T-helper 1 cell treated with Interleukin-12 subunit alpha and Interleukin-12 subunit beta and Interleukin-4 antibody, amounts not matched to agents 30 ng/mL and 1 ng/mL, for 36 hours (primary cell): ENCODE data around the gene RAD18. TPM values are rescaled to one million over a fixed set of nuclear protein-coding genes. Genes with fewer than 3 reads are reported as not detected.

ENCODE experiments used
- intact Hi-C: fragments of 100-400 bp; cut with micrococcal nuclease; formaldehyde crosslinking; loops from one replicate; pipeline ENCODE4 v1.15.1; 2024
- total RNA-seq: library from RNA; stranded (reverse); gene quantifications from 2 replicates; pipeline ENCODE4 v1.2.3, GENCODE V29; 2022

RAD18 gene
- total RNA-seq: 33.1 and 35.8 TPM in 2 replicates

DNA sequence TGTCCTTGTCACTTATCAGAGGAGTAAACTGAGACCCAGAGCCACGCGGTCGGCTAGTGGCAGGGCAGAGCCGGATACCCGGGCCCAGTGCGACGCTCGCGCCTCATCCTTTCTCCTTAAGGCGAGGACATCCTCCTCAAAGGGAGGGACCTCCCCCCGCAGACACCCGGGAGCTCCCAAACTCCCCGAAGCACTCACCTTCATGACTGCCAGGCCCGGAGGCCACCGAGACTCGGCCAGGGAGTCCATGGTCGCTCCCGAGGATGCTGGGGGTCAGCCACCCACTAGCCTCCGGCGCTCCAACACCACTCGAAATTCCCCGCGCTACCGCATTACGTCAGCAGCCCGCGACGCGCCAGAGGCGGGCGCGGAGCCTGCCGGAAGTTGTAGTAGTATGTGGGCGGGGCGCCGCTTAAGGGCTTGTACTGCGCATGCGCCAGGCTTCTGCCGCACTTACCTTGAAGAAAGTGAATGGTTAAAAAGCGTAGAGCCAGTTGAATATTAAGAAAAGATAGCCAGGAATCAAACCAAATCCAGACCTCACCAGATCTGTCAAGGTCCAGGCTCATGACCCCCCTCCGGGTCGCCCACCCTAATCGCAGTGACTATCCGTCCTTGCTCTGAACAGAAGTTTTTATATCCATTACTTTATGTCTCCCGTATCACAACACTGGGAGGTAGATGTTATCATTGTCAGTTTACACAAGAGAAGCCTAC is at the start of gene RAD18:
TSS of gene RAD18 (minus strand) at position 336 of the 717 bp plus-strand sequence. CDS start at position 249, 87 bp downstream.
- intact Hi-C loops: loop anchor here (1.0 to 5.0 kb wide), 15 partner anchors 8 to 1154 kb away; partner anchors contain the start of genes BRPF1, CRELD1, EMC3 and FANCD2

DNA sequence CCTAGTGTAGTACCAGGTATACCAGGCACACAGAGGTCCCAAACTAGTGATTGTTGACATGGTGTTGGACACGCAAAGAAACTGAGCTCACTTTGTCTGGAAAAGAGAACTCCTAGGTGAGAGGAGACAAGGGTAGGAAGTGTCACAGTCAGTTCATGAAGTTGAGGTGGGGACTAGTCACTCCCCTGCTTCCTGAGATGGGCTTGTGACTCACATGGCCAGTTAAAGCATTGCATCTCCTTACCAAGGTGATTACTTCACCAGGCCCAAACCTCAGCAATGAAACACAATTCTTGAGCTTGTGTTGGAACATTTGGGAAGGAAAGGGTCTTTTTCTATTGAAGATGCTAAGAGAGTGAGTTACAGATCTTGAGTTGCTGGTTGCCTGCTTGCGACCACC is 49.2 kb upstream of the RAD18 start:
- intact Hi-C loops: no loop called here

GRCh38 chr3:9009976-9010545 is 46.8 kb upstream of the RAD18 start:
- intact Hi-C loops: no loop called here

DNA sequence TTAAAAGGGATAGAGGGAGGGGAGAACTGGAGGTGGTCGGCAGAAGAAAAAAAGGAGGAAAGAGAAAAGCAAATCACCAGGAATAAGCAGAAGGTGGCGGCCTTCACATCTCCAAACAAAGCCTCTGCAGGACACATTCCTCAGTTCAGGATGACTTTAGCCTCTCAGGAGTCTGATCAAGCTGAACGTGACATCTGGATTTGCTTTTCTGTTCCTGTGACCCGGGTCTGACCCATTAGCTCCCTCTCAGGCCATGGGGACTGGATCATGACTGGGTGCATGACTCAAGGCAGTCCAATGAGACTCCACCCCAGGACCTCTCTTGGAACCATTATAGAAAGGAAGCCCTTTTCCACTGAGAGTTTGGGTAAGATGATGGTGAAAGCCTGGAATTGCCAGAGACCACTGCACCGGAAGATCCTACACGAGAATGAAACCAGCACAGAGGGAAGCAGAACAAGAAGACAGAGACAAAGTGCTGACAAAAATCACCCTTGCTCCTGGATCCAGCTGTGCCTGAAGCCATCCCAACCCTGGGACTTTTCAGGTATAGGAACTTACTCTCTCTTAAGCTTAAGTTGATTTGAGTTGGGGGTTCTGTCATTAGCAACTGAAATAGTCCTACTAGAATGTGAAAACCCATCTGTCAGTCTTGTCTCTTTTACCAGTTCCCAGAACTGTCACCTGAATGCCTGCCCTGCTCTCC is 45.4 kb upstream of the RAD18 start:
- intact Hi-C loops: no loop called here

- intact Hi-C loops: no loop called here
Measured at GRCh38 chr3:9007928-9008327, 44.7 kb upstream of the RAD18 start.

GRCh38 chr3:9007213-9007612 is 43.9 kb upstream of the RAD18 start:
- intact Hi-C loops: no loop called here

DNA sequence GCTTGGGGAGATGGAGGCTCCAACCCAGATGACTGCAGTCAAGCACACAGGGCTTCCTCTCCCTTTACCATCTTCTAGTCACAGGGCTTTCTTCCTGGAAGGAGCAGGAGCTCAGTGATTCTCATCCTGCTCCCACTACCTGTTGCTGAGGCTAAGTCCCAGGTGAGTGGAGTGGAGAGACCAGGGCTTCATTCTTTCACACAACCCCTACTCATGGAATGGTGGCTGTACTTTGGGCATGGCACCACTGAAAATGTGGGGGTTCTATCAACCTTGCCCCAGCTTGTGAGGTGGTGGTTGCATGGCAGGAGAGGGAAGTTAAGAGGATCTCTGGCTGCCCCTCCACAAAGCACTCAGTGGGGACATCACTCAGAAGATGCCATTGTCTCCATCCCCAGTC is 36.8 kb upstream of the RAD18 start:
- intact Hi-C loops: no loop called here

- intact Hi-C loops: no loop called here
Measured at GRCh38 chr3:8997151-8997550, 33.9 kb upstream of the RAD18 start.

GRCh38 chr3:8996681-8997121 is 33.4 kb upstream of the RAD18 start:
- intact Hi-C loops: no loop called here

DNA sequence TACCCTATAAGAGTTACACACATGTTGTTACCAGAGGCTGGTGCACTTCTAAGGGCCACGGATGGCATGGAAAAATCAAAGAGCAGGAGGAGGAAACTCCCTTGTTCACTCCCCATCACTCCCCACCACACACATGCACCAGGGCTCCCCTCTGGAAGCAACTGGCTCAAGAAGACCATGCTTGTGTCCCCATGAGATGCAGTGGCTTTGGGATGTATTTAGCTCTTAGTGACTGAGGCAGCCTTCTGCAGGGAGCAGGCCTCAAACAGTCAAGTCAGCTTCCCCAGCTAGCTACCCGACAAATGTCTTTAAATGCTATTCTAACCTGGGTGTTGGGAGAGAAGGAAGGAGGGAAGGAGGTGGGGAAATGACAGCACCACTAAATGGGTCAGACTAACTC is 32.9 kb upstream of the RAD18 start:
- intact Hi-C loops: no loop called here

DNA sequence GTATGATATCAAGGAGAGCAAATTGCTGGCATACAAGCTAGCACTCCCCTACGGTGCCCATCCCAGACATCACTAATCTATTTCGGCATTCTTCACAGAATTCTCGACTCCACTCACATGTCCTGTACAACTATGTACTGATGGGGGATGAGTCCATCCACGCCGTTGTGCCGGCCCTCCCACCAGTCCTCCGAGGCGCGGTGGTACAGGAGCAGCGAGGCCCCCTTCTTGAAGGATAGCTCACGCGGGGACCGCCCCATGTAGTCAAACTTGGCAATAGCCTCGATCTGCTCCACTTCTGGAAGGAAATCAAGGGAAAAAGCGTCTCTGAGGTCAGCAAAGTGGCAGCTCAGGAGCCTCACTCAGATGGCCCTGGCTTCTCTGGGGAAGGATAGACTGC is 31.0 kb upstream of the RAD18 start:
- intact Hi-C loops: no loop called here

GRCh38 chr3:8993331-8993730 is 30.1 kb upstream of the RAD18 start:
- intact Hi-C loops: no loop called here

- intact Hi-C loops: no loop called here
Measured at GRCh38 chr3:8992854-8993253, 29.6 kb upstream of the RAD18 start.

DNA sequence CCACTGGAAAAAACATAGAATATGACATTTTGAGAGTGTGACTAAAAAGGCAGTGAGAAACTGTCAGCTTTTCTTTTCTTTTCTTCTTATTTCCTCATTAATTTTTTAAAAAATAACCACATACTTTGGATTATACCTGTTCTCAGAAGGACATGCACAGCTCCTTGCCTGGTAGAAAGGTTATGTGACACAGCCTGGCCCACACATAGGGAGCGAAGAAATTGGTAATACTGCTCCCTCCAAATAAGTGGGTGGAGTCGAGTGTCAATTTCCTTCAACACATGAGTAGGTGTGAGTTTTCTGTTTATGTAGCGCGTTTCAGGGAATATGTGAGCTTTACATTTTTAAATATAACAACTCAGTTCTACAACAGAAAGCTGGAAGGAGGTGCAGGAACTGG is 28.9 kb upstream of the RAD18 start:
- intact Hi-C loops: no loop called here

GRCh38 chr3:8990266-8991215 is 27.3 kb upstream of the RAD18 start:
- intact Hi-C loops: no loop called here

DNA sequence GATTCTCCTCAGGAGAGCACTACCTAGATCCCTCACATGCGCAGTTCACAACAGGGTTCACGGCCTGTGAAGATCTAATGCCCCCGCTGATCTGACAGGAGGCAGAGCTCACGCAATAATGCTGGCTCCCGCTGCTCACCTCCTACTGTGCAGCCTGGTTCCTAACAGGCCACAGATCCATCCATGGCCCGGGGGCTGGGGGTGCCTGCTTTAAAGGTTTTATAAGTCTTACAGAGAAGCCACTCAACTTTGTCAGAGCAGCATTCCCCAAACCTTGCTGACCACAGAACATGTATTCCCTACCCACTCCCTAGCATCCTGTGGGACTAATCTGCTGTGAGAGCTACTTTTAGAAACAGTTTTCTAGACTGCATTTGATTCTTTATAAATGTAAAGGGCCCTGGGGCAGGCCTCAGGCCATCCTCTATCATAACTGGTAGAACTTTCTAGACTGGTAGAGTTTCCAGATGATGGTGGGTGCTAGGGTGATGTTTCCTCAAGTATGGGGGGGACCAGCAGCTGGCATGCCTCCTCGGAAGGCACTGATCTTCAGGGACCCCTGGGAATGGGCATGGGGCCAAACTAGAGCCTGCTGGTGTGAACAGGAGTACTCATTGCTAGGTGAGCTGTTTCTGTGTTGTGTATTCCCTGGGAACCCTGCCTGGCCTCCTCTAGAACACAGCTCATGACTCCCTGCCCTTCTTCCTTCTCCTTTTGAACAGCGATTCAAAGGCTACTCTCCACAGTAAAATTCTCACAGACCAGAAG is 25.7 kb upstream of the RAD18 start:
- intact Hi-C loops: loop anchor here (1.0 kb wide), 4 partner anchors 18 to 313 kb away; partner anchors contain the start of gene SRGAP3

GRCh38 chr3:8988384-8988655 is 25.0 kb upstream of the RAD18 start:
- intact Hi-C loops: loop anchor here (1.0 kb wide), 4 partner anchors 17 to 314 kb away; partner anchors contain the start of gene SRGAP3

GRCh38 chr3:8987645-8988383 is 24.5 kb upstream of the RAD18 start:
- intact Hi-C loops: loop anchor here (1.0 kb wide), 4 partner anchors 17 to 314 kb away; partner anchors contain the start of gene SRGAP3

DNA sequence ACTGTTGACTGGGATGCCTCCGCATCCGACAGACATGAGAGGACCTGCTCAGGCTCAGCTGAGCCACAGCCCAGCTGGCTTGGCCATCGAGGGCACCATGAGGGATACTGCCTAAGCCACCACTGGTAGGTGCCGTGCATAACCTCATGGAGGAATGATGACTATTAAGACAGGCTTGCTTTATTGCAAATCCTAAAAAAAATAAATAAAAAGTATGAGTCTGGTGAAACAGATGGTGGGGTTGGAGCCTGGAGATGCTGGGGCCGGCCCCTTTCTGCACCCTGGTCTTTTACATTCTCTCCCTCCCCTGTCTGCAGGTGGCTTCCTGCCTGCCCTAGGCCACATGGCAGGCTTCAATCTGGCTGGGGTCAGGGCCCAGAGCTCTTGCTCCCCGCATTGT is 24.0 kb upstream of the RAD18 start:
- intact Hi-C loops: no loop called here

- intact Hi-C loops: no loop called here
Measured at GRCh38 chr3:8986741-8987140, 23.5 kb upstream of the RAD18 start.
